Adipose tissue (tissue), 3 donors: Measurements from ENCODE around the gene MYOCOS. TPM values are rescaled to one million over a fixed set of nuclear protein-coding genes. Genes with fewer than 3 reads are reported as not detected.
"Not testable (repeated sequence)": the region's sequence is repeated elsewhere in the genome, so short reads cannot be mapped to it uniquely, and the experiment has no call there.

Source experiments
- H3K27ac ChIP-seq: one replicate; pipeline ENCODE4 v1.5.1; 2013; ENCODE audit warnings: low read depth, low read length
- WGBS, 3 donors: extraction: QIAGEN DNeasy Blood & Tissue Kit; methylation state at CpG; one replicate each; pipeline ENCODE4 v1.1.7; 2013; 5-methylcytosine and 5-hydroxymethylcytosine counted together
- polyA plus RNA-seq, 3 donors: library from polyadenylated mRNA; stranded (reverse); fragments of 200-250 nt; gene quantifications; one replicate each; pipeline ENCODE4 v1.2.3, GENCODE V29; 2013
- donor health status: healthy with polysubstance abuse.
- donor health status: Bipolar disorder and iron deficiency.
- donor health status: healthy.

MYOCOS gene
- polyA plus RNA-seq, 3 donors = not detected

GRCh38 chr1:171615122-171615906 is 6.7 kb upstream of the MYOCOS start:
- 72 to 87% (median 82%) methylated on average over 14 of the region's 14 CpGs for WGBS, 3 donors

GRCh38 chr1:171616586-171616985 is 5.5 kb upstream of the MYOCOS start:
- H3K27ac ChIP-seq = no peak overlapping the region
- 71 to 78% (median 71%) methylated on average over 2 of the region's 2 CpGs for WGBS, 3 donors

More at GRCh38 chr1:171615122-171615906, 6.7 kb upstream of the MYOCOS start:
- not testable (repeated sequence) for H3K27ac ChIP-seq

GRCh38 chr1:171623651-171624331 is 1.7 kb downstream of the MYOCOS start:
- WGBS, 3 donors = 66 to 78% (median 72%) methylated on average over 9 of the region's 9 CpGs
- no peak overlapping the region for H3K27ac ChIP-seq

- no peak overlapping the region for H3K27ac ChIP-seq
- WGBS, 3 donors = 78 to 90% (median 87%) methylated on average over 1 of the region's 1 CpG
These were observed 3.2 kb downstream of the MYOCOS start for GRCh38 chr1:171625225-171625624.

GRCh38 chr1:171627020-171627419 is 5.0 kb downstream of the MYOCOS start:
- H3K27ac ChIP-seq = no peak overlapping the region
- 74 to 85% (median 79%) methylated on average over 5 of the region's 5 CpGs for WGBS, 3 donors

GRCh38 chr1:171628225-171628624 is 6.2 kb downstream of the MYOCOS start:
- WGBS, 3 donors = 79 to 91% (median 89%) methylated on average over 2 of the region's 2 CpGs

GRCh38 chr1:171635661-171636060 is 13.6 kb downstream of the MYOCOS start:
- 85 to 90% (median 88%) methylated on average over 2 of the region's 2 CpGs for WGBS, 3 donors
- no peak overlapping the region for H3K27ac ChIP-seq

More at GRCh38 chr1:171628225-171628624, 6.2 kb downstream of the MYOCOS start:
- H3K27ac ChIP-seq = no peak overlapping the region

GRCh38 chr1:171636141-171636540 is 14.1 kb downstream of the MYOCOS start:
- H3K27ac ChIP-seq = no peak overlapping the region
- 72 to 86% (median 79%) methylated on average over 11 of the region's 11 CpGs for WGBS, 3 donors

GRCh38 chr1:171637928-171638576 is 16.0 kb downstream of the MYOCOS start:
- H3K27ac ChIP-seq = no peak overlapping the region
- 62 to 69% (median 66%) methylated on average over 4 of the region's 4 CpGs for WGBS, 3 donors

GRCh38 chr1:171640225-171640624 is 18.2 kb downstream of the MYOCOS start:
- 96 to 100% (median 97%) methylated on average over 1 of the region's 1 CpG for WGBS, 3 donors
- no peak overlapping the region for H3K27ac ChIP-seq

- WGBS, 3 donors = 59 to 61% (median 60%) methylated on average over 10 of the region's 10 CpGs
- H3K27ac ChIP-seq = no peak overlapping the region
These were observed 19.2 kb downstream of the MYOCOS start for GRCh38 chr1:171641076-171641864.

- WGBS, 3 donors = 88 to 90% (median 89%) methylated on average over 4 of the region's 4 CpGs
- no peak overlapping the region for H3K27ac ChIP-seq
These were observed 20.2 kb downstream of the MYOCOS start for GRCh38 chr1:171642197-171642596.

- H3K27ac ChIP-seq = no peak overlapping the region
- WGBS, 3 donors = 57 to 73% (median 59%) methylated on average over 8 of the region's 8 CpGs
These were observed 21.1 kb downstream of the MYOCOS start for GRCh38 chr1:171643156-171643555.

GRCh38 chr1:171644805-171645483 is 22.9 kb downstream of the MYOCOS start:
- H3K27ac ChIP-seq = no peak overlapping the region
- 14 to 16% (median 15%) methylated on average over 15 of the region's 15 CpGs for WGBS, 3 donors

- H3K27ac ChIP-seq = no peak overlapping the region
- WGBS, 3 donors = 38 to 68% (median 47%) methylated on average over 8 of the region's 8 CpGs
These were observed 23.7 kb downstream of the MYOCOS start for GRCh38 chr1:171645553-171646248.

- no peak overlapping the region for H3K27ac ChIP-seq
These were observed 24.2 kb downstream of the MYOCOS start for GRCh38 chr1:171646249-171646560.

GRCh38 chr1:171652234-171652822 is 30.3 kb downstream of the MYOCOS start, which contains the start of gene MYOC:
Gene MYOC, minus strand, starts transcription at chr1:171652688. Its CDS starts 77 bp downstream, at chr1:171652611.
- WGBS, 3 donors = 70 to 79% (median 77%) methylated on average over 8 of the region's 8 CpGs
- no peak within 1 kb of the TSS for H3K27ac ChIP-seq

More at GRCh38 chr1:171646249-171646560, 24.2 kb downstream of the MYOCOS start:
- 53 to 79% (median 76%) methylated on average over 1 of the region's 1 CpG for WGBS, 3 donors
